ENCODE data around the gene SLC46A3.

Gene SLC46A3

DNA sequence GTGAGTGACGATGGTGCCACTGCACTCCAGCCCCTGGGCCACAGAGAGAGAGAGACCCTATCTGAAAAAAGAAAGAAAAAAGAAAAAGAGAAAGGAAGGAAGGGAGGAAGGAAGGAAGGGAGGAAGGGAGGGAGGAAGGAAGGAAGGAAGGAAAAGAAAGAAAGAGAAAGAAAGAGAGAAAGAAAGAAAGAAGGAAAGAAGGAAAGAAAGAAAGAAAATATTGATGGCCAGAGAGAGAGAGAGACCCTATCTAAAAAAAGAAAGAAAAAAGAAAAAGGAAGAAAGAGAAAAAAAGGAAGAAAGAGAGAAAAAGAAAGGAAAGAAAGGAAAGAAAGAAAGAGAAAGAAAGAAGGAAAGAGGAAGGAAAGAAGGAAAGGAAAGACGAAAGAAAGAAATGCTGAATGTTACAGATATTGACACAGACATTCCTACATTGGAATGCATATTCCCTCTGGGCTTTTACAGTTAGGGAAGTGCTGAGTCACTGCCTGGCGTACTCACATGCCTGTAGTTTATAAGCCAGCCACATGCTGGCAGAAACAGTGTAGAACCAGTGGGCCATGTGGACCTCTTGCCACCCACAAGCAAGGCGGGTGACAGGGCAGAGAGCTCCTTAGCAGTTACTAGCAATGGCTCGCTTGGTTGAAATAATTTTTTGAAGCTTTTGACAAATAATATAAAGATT is 34.6 kb upstream of the SLC46A3 start:
- peak; percentile 88 for DNase-seq (ENCODE audit: low read depth, low spot score)
- in situ Hi-C loops (cut with HindIII; ENCODE audit: low sequenced_read_pairs): no loop called here
- TF ChIP-seq, protein P1, sequence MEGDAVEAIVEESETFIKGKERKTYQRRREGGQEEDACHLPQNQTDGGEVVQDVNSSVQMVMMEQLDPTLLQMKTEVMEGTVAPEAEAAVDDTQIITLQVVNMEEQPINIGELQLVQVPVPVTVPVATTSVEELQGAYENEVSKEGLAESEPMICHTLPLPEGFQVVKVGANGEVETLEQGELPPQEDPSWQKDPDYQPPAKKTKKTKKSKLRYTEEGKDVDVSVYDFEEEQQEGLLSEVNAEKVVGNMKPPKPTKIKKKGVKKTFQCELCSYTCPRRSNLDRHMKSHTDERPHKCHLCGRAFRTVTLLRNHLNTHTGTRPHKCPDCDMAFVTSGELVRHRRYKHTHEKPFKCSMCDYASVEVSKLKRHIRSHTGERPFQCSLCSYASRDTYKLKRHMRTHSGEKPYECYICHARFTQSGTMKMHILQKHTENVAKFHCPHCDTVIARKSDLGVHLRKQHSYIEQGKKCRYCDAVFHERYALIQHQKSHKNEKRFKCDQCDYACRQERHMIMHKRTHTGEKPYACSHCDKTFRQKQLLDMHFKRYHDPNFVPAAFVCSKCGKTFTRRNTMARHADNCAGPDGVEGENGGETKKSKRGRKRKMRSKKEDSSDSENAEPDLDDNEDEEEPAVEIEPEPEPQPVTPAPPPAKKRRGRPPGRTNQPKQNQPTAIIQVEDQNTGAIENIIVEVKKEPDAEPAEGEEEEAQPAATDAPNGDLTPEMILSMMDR (IDR thresholded peaks at IDR 0.05; ENCODE audit: low read depth, low read length): peak; percentile 16
- no peak overlapping the region for H3K4me3 ChIP-seq (ENCODE audit: low read depth, low read length)

DNA sequence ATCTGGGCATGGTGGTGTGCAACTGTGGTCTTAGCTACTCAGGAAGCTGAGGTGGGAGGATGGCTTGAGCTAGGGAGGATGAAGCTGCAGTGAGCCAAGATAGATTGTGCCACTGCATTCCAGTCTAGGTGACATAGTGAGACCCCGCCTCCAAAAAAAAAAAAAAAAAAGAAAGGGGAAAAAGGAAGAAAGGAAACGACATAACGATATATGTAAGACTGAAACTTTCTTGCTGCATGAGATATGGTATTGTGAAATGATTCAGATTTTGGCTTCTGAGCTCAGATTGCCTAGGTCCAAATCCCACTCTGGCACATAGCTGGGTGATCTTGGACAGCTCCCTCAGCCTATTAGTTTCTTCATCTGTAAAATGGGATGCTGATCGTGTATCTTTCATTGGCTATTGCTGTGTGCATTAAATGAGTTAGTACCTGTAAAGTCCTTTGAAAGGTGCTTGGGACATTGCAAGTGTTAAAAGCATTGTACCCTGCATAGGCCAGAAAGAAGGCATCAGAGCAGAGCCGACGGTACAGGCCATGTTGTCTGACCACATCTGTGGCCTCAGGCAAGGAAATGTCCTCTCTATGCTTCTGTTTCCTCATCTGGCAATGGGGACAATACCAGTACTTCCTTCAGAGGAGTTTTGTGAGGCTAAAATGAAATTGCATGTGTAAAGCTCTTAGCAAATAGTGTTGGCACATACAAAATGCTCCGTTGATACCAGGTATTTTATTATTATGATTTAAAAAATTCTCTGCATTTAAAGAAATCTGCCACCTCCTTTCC is 32.6 kb upstream of the SLC46A3 start:
- DNase-seq (ENCODE audit: low read depth, low spot score): no peak
- TF ChIP-seq, protein P1 (IDR thresholded peaks at IDR 0.05; ENCODE audit: low read depth, low read length): no peak
- in situ Hi-C loops (cut with HindIII; ENCODE audit: low sequenced_read_pairs): no loop called here
- no peak overlapping the region for H3K4me3 ChIP-seq (ENCODE audit: low read depth, low read length)

DNA sequence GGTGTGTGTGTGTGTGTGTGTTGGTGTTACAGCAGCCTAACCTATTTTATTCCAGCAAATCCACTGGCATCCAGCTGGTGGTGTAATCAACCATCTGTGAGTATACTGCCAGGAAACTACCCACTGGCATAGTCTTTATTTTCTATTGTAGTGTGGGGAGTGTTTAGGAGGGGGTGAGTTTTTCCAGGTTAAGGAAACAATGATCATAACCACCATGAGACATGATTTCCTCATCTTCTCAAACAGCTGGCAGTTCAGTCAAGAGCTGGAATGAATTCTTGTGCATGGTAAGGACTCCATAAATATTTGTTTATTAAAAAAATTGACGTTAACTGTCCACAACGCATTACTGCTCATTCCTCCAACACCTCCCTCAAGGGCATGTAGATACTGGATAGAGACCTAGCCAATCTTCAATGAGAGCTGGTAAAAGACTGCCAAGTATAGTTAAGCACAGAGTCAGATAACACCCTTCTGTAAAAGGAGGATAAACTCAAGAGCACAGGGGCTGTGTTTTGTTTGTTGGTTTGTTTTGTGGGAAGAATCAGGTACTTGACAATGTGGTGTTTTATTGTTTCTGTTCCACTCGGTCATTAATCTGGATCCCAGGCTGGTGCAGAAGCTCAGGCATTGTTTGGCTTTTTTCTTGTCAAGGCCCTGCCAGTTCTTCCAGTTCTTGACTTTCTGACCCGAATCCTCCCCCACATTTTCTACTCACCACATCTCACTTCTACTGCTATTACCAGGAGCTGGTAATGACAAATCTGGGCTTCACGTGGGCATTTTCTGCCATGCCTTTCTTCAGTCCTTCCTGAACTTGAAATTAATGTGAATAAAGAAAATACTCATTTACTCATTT is 31.6 kb upstream of the SLC46A3 start:
- DNase-seq (ENCODE audit: low read depth, low spot score): no peak
- TF ChIP-seq, protein P1 (IDR thresholded peaks at IDR 0.05; ENCODE audit: low read depth, low read length): no peak
- H3K4me3 ChIP-seq (ENCODE audit: low read depth, low read length): no peak overlapping the region
- in situ Hi-C loops (cut with HindIII; ENCODE audit: low sequenced_read_pairs): no loop called here

DNA sequence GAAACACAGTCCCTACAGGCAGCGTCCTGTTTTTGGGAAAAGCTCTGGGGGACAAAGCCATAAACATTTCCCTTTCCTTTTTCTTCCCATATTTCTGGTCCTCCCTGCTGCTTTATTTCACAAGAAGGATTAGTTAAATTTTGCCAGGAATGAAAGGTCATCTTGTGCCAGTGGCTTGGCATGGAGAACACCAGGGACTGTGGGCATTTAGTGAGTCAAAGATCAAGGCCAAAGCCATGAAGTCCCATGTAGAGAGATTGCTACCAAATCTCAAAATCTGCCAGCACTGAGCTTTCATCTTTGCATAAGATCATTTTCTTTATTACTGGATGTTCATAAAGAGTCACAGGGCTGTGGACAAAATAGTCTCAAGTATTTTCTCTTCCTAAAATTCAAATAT is 29.1 kb upstream of the SLC46A3 start:
- in situ Hi-C loops (cut with HindIII; ENCODE audit: low sequenced_read_pairs): no loop called here
- no peak for DNase-seq (ENCODE audit: low read depth, low spot score)
- TF ChIP-seq, protein P1 (IDR thresholded peaks at IDR 0.05; ENCODE audit: low read depth, low read length): no peak
- no peak overlapping the region for H3K4me3 ChIP-seq (ENCODE audit: low read depth, low read length)

DNA sequence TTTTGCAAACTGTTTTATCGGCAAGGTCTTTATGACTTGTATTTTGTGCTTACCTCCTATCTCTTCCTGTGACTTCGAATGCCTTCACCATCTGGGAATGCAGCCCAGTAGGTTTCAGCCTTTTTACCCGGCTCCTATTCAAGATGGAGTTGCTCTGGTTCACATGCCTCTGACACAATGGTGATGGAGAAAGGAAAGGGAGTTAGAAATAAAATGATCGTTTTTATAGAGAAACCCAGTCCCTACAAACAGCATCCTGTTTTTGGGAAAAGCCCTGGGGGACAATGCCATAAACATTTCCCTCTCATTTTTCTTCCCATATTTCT is 27.5 kb upstream of the SLC46A3 start:
- DNase-seq (ENCODE audit: low read depth, low spot score): no peak
- TF ChIP-seq, protein P1 (IDR thresholded peaks at IDR 0.05; ENCODE audit: low read depth, low read length): no peak
- no peak overlapping the region for H3K4me3 ChIP-seq (ENCODE audit: low read depth, low read length)
- in situ Hi-C loops (cut with HindIII; ENCODE audit: low sequenced_read_pairs): no loop called here

DNA sequence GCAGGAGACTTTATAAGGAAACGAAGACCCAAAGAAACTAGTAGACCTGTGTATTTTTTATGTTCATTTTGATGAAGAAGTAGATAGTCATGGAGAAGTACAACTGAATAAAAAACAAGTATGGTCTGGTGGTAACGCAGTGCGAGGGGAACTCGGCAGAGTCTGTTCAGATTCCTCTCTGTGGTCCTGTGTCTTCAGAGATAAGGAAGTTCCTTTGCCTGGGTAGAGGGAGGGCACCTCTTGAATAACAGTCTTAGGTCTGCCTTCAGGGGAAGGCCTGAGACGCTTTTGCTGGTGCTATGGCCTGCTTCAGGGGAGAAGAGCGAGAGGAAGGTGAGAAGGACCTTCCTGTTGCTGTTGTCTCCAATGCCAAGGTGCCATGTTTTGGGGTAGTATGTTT is 25.9 kb upstream of the SLC46A3 start:
- DNase-seq (ENCODE audit: low read depth, low spot score): no peak
- no peak overlapping the region for H3K4me3 ChIP-seq (ENCODE audit: low read depth, low read length)
- in situ Hi-C loops (cut with HindIII; ENCODE audit: low sequenced_read_pairs): no loop called here
- TF ChIP-seq, protein P1 (IDR thresholded peaks at IDR 0.05; ENCODE audit: low read depth, low read length): no peak
